Effector memory CD4-positive, alpha-beta T cell (primary cell): Measurements from ENCODE around the gene CYP2A13.
"Not testable (repeated sequence)": the region's sequence is repeated elsewhere in the genome, so short reads cannot be mapped to it uniquely, and the experiment has no call there.

Experiments used
- DNase-seq, 3 donors: peaks; one replicate each; pipeline ENCODE4 v3.0.0-alpha.2; 2020
- H3K27ac ChIP-seq: 2 replicates; pipeline ENCODE4 v1.7.0; 2013; ENCODE audit warnings: mild to moderate bottlenecking, low read length, moderate library complexity; ENCODE audit not compliant: insufficient read depth, poor library complexity, severe bottlenecking
- H3K27me3 ChIP-seq: replicated peaks from 2 replicates; pipeline ENCODE4 v1.7.0; 2013; ENCODE audit warnings: mild to moderate bottlenecking, low read length; ENCODE audit not compliant: insufficient read depth, control insufficient read depth, poor library complexity, severe bottlenecking
- H3K36me3 ChIP-seq: 2 replicates; pipeline ENCODE4 v1.7.0; 2013; ENCODE audit warnings: mild to moderate bottlenecking, low read length, moderate library complexity; ENCODE audit not compliant: control insufficient read depth, insufficient read depth
- H3K4me1 ChIP-seq: 2 replicates; pipeline ENCODE4 v1.7.0; 2013; ENCODE audit warnings: low read length, mild to moderate bottlenecking; ENCODE audit not compliant: control insufficient read depth, insufficient read depth, poor library complexity, severe bottlenecking
- H3K4me3 ChIP-seq: 2 replicates; pipeline ENCODE4 v1.7.0; 2013; ENCODE audit warnings: low read length, low read depth, mild to moderate bottlenecking; ENCODE audit not compliant: insufficient read depth, poor library complexity, severe bottlenecking
- H3K9me3 ChIP-seq: 2 replicates; pipeline ENCODE4 v1.7.0; 2013; ENCODE audit warnings: mild to moderate bottlenecking, low read length, moderate library complexity; ENCODE audit not compliant: control insufficient read depth
- total RNA-seq, 3 donors: gene quantifications; one replicate each; lab custom pipeline; 2026; lab: John Stamatoyannopoulos, UW

CYP2A13 gene
- 0 reads per million in 3 donors for total RNA-seq

GRCh38 chr19:41088151-41088550, at the start of gene CYP2A13:
CYP2A13 (plus strand) TSS chr19:41088451; CDS start chr19:41088472, 21 bp downstream.
- Histone ChIP-seq H3K4me1 (no peaks in the 10 kb centered on the region), H3K4me3 (no peak within 1 kb of the TSS), H3K27me3 (peaks cover 5% of the 10 kb centered on the region), H3K36me3 (no peaks in the 10 kb centered on the region), H3K9me3 (no peaks in the 10 kb centered on the region), H3K27ac (no peak within 1 kb of the TSS)
- no peak for DNase-seq

GRCh38 chr19:41039806-41040205, 48.4 kb upstream of the CYP2A13 start:
- H3K36me3 ChIP-seq: no peaks in the 10 kb centered on the region
- no peak overlapping the region for H3K27ac ChIP-seq
- H3K4me1 ChIP-seq: no peaks in the 10 kb centered on the region
- DNase-seq: no peak
- H3K9me3 ChIP-seq: no peaks in the 10 kb centered on the region
- no peak overlapping the region for H3K4me3 ChIP-seq
- no peaks in the 10 kb centered on the region for H3K27me3 ChIP-seq

GRCh38 chr19:41045095-41045494, 43.2 kb upstream of the CYP2A13 start:
- not testable (repeated sequence) for H3K36me3 ChIP-seq, H3K27ac ChIP-seq, H3K9me3 ChIP-seq, H3K4me1 ChIP-seq, H3K4me3 ChIP-seq, H3K27me3 ChIP-seq, DNase-seq

GRCh38 chr19:41050426-41050825, 37.8 kb upstream of the CYP2A13 start:
- H3K9me3 ChIP-seq: no peaks in the 10 kb centered on the region
- no peak overlapping the region for H3K27ac ChIP-seq
- no peaks in the 10 kb centered on the region for H3K36me3 ChIP-seq
- no peaks in the 10 kb centered on the region for H3K27me3 ChIP-seq
- H3K4me1 ChIP-seq: no peaks in the 10 kb centered on the region
- H3K4me3 ChIP-seq: no peak overlapping the region
- DNase-seq: no peak

- H3K4me1 ChIP-seq, H3K36me3 ChIP-seq, H3K27ac ChIP-seq, DNase-seq, H3K27me3 ChIP-seq, H3K9me3 ChIP-seq, H3K4me3 ChIP-seq: not testable (repeated sequence)
These were observed 36.1 kb upstream of the CYP2A13 start for GRCh38 chr19:41052162-41052561.

GRCh38 chr19:41053331-41053730, 34.9 kb upstream of the CYP2A13 start:
- H3K27me3 ChIP-seq, H3K36me3 ChIP-seq, H3K4me1 ChIP-seq, H3K4me3 ChIP-seq, DNase-seq, H3K27ac ChIP-seq, H3K9me3 ChIP-seq: not testable (repeated sequence)

- Histone ChIP-seq H3K36me3 (no peaks in the 10 kb centered on the region), H3K27me3 (no peaks in the 10 kb centered on the region), H3K4me3 (no peak overlapping the region), H3K9me3 (no peaks in the 10 kb centered on the region), H3K4me1 (no peaks in the 10 kb centered on the region), H3K27ac (no peak overlapping the region)
- DNase-seq: no peak
These were observed 23.2 kb upstream of the CYP2A13 start for GRCh38 chr19:41064974-41065569.

GRCh38 chr19:41076286-41076685, 12.0 kb upstream of the CYP2A13 start:
- Histone ChIP-seq H3K9me3 (no peaks in the 10 kb centered on the region), H3K4me3 (no peak overlapping the region), H3K27ac (no peak overlapping the region), H3K27me3 (no peaks in the 10 kb centered on the region), H3K36me3 (no peaks in the 10 kb centered on the region), H3K4me1 (no peaks in the 10 kb centered on the region)
- no peak for DNase-seq

GRCh38 chr19:41083516-41083915, 4.7 kb upstream of the CYP2A13 start:
- DNase-seq: no peak

GRCh38 chr19:41085748-41086415, 2.4 kb upstream of the CYP2A13 start:
- Histone ChIP-seq H3K27ac (no peak overlapping the region), H3K9me3 (no peaks in the 10 kb centered on the region), H3K36me3 (no peaks in the 10 kb centered on the region), H3K27me3 (peaks cover 5% of the 10 kb centered on the region), H3K4me3 (no peak overlapping the region), H3K4me1 (no peaks in the 10 kb centered on the region)
- DNase-seq: no peak

More at GRCh38 chr19:41083516-41083915, 4.7 kb upstream of the CYP2A13 start:
- H3K4me3 ChIP-seq: no peak overlapping the region
- H3K27ac ChIP-seq: no peak overlapping the region
- H3K4me1 ChIP-seq: no peaks in the 10 kb centered on the region
- H3K36me3 ChIP-seq: no peaks in the 10 kb centered on the region
- H3K9me3 ChIP-seq: no peaks in the 10 kb centered on the region
- no peaks in the 10 kb centered on the region for H3K27me3 ChIP-seq
